ENCODE results near the gene AGAP1.

AGAP1 gene

DNA sequence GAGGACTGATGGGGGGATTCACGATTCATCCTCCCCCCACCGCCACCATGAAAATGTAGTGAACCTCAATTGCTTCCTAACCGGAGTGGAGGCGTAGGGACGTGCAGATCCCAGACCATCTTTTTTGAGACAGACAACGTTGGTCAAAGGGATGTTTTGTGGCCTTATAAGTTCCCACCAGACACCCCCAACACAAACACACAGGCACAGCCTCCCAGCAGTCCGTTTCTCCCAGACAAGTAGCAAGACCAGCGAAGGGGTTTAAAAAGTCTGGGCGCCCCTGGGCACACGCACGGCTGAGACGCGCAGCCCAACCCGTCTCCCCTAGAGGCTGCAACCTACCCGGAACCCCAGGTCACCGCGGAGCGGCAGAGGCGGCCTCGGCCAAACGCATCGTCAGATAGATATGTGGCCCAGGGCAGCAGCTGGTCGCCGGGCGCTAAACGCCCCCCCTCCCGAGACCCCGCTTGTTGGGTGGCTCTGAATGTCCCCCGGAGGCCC is 673.0 kb downstream of the AGAP1 start:
- TF ChIP-seq, protein P1, sequence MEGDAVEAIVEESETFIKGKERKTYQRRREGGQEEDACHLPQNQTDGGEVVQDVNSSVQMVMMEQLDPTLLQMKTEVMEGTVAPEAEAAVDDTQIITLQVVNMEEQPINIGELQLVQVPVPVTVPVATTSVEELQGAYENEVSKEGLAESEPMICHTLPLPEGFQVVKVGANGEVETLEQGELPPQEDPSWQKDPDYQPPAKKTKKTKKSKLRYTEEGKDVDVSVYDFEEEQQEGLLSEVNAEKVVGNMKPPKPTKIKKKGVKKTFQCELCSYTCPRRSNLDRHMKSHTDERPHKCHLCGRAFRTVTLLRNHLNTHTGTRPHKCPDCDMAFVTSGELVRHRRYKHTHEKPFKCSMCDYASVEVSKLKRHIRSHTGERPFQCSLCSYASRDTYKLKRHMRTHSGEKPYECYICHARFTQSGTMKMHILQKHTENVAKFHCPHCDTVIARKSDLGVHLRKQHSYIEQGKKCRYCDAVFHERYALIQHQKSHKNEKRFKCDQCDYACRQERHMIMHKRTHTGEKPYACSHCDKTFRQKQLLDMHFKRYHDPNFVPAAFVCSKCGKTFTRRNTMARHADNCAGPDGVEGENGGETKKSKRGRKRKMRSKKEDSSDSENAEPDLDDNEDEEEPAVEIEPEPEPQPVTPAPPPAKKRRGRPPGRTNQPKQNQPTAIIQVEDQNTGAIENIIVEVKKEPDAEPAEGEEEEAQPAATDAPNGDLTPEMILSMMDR (IDR thresholded peaks at IDR 0.05; ENCODE audit: low read depth, low read length, missing control alignments) = no peak
- DNase-seq (ENCODE audit: low read depth) = no peak
- H3K4me3 ChIP-seq (ENCODE audit: low read depth, low read length) = no peak overlapping the region

DNA sequence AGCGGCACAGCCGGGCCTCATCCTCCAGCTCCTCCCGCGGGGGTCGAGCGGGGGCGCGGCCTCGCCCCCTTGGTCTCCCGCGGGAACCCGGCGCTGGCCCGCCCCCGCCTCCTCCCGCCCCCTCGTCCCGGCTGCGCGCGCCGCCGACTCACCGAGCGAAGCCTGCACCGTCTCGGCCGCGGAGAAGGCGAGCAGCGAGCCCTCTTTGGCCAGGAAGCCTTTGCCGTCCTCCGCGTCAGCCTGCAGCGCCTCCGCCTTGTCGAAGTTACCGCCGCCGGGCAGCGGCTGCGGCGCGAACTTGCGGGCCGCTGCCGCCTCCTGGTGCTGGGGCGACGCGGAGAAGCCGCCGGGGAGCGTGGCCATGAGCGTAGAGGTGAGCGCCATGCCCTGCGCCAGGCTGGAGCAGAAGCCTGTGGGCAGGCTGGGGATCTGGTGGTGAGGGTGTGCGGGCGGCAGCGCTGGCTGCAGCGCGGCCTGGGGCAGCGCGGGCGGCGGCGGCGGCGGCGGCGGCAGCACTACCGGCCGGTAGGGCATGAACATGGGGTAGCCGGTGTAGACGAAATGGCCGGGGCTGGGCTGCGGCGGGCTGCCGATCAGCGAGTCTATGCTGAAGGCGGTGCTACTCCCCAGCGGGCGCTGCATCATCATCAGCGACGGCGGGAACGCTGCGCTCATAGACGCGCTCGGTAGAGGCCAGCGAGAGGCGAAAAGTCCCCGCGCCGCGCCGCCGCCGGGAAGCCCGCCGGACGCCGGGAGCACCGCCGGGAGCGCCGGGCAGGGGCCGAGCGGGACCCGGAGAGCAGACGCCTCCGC is 673.7 kb downstream of the AGAP1 start:
- TF ChIP-seq, protein P1 (IDR thresholded peaks at IDR 0.05; ENCODE audit: low read depth, low read length, missing control alignments) = no peak
- H3K4me3 ChIP-seq (ENCODE audit: low read depth, low read length) = no peak overlapping the region
- no peak for DNase-seq (ENCODE audit: low read depth)

GRCh38 chr2:236168110-236169080 is 674.6 kb downstream of the AGAP1 start, which contains the start of gene GBX2:
TSS of gene GBX2 (minus strand) at chr2:236168386. CDS start at chr2:236167971, 415 bp downstream.
- no peak for DNase-seq (ENCODE audit: low read depth)
- TF ChIP-seq, protein P1 (IDR thresholded peaks at IDR 0.05; ENCODE audit: low read depth, low read length, missing control alignments) = no peak
- H3K4me3 ChIP-seq (ENCODE audit: low read depth, low read length) = no peak within 1 kb of the TSS

- TF ChIP-seq, protein P1 (IDR thresholded peaks at IDR 0.05; ENCODE audit: low read depth, low read length, missing control alignments) = no peak
- no peak for DNase-seq (ENCODE audit: low read depth)
- no peak overlapping the region for H3K4me3 ChIP-seq (ENCODE audit: low read depth, low read length)
Measured at GRCh38 chr2:236169151-236169721, 675.4 kb downstream of the AGAP1 start.

DNA sequence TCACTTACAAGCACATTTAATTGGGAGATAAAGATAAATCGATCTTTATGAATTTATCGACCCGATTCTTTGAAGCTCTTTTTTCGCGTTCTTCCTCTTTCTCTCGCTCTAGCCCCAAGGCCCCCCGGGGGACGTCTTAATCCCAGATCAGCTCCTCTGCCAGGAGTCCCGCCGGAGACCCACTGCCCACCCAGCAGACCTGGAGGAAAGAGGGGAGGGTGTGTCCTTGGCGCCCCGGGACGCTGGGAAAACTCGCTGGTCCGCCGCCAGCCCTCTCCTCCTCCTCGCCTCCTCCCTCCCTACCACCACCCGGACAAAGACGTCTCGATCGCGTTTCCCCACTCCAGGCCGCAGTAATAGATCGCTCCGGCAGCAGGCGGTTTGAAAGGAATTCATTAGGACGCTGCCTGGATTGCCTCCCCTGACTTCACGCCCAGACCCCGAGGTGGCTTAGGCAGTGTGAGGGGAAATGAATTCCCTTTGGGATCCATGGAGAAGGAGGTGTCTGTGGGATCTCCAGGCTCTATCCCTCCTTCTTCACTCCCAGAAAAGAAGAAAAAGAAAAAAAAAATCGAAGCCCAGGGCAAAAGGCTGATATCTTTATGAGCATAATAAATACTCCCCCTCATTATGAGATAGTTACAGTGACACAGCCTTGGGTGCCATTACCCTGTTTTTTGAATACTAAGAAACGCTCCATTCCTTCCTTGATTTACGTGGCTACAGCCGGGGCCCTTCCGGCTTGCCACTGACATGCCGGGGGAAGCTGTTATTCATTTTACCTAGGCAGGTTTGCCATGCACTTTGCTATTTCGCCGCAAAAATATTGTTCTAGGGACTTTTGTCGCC is 676.1 kb downstream of the AGAP1 start:
- H3K4me3 ChIP-seq (ENCODE audit: low read depth, low read length) = no peak overlapping the region
- TF ChIP-seq, protein P1 (IDR thresholded peaks at IDR 0.05; ENCODE audit: low read depth, low read length, missing control alignments) = no peak
- DNase-seq (ENCODE audit: low read depth) = no peak

Data from GM12864 (cell line).